HG03039 (cell line): ENCODE results near the gene FIGNL1.
A peak's percentile ranks its signal among the peaks of the same experiment; 100 is the strongest.

ENCODE experiments used
- ATAC-seq: cut with Tn5 transposase; IDR thresholded peaks from one replicate; pipeline ENCODE4 v1.9.1; 2021; ENCODE audit warnings: mild to moderate bottlenecking, moderate library complexity; ENCODE audit not compliant: unreplicated experiment

Gene FIGNL1

GRCh38 chr7:50399635-50400034, 50.5 kb downstream of the FIGNL1 start:
- no peak for ATAC-seq

GRCh38 chr7:50399206-50399605, 50.9 kb downstream of the FIGNL1 start:
- ATAC-seq: no peak

GRCh38 chr7:50397971-50398324, 52.2 kb downstream of the FIGNL1 start:
- no peak for ATAC-seq

- ATAC-seq: peak; percentile 60
Measured at GRCh38 chr7:50397320-50397970, 52.7 kb downstream of the FIGNL1 start.

- ATAC-seq: peak; percentile 17
Measured at GRCh38 chr7:50396856-50397255, 53.3 kb downstream of the FIGNL1 start.

- no peak for ATAC-seq
Measured at GRCh38 chr7:50394315-50394714, 55.8 kb downstream of the FIGNL1 start.
